Neural crest cell (in vitro differentiated cells): ENCODE results near the gene NCR1. TPM values are rescaled to one million over a fixed set of nuclear protein-coding genes. Genes with fewer than 3 reads are reported as not detected.

Experiments
- DNase-seq: peaks from one replicate; pipeline ENCODE4 v3.0.0; 2021; ENCODE audit warnings: low read depth, mixed read lengths, low spot score
- H3K27ac Mint-ChIP-seq: one replicate; pipeline ENCODE4 v1.8.0; 2021; ENCODE audit warnings: mild to moderate bottlenecking, mixed read lengths; ENCODE audit not compliant: unreplicated experiment
- H3K27me3 Mint-ChIP-seq: 2 replicates; pipeline ENCODE4 v1.8.0; 2021; ENCODE audit warnings: low read depth, mild to moderate bottlenecking, mixed read lengths
- H3K36me3 Mint-ChIP-seq: 2 replicates; pipeline ENCODE4 v1.8.0; 2021; ENCODE audit warnings: low read depth, mild to moderate bottlenecking, mixed read lengths
- H3K4me1 Mint-ChIP-seq: 2 replicates; pipeline ENCODE4 v1.8.0; 2021; ENCODE audit warnings: mixed read lengths
- H3K4me3 Mint-ChIP-seq: one replicate; pipeline ENCODE4 v1.8.0; 2021; ENCODE audit warnings: mild to moderate bottlenecking, mixed read lengths
- H3K9me3 Mint-ChIP-seq: 2 replicates; pipeline ENCODE4 v1.8.0; 2021; ENCODE audit warnings: mixed read lengths
- total RNA-seq: library from RNA; stranded (reverse); gene quantifications from 2 replicates; pipeline ENCODE4 v1.2.1, GENCODE V29; 2021
- TF ChIP-seq, protein P1 (sequence below): fragments of 200-600 bp; sonication (generic); conservative IDR thresholded peaks from 2 replicates; pipeline ENCODE4 v1.5.0; 2021; ENCODE audit warnings: antibody characterized with exemption, mild to moderate bottlenecking

The NCR1 gene
- total RNA-seq, 1 donor from 2014 or later: not detected

DNA sequence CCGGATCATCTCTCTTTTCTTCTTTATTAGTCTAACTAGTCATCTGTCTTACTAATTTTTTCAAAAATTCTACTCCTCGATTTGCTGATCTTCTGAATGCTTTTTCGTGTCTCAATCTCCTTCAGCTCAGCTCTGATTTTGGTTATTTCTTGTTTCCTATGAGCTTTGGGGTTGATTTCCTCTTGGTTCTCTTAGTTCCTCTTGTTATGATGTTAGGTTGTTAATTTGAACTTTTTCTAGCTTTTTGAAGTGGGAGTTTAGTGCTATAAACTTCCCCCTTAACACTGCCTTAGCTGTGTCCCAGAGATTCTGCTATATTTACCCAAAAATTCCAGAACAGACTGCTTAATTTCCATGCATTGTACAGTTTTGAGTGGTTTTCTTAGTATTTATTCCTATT, 28.5 kb upstream of the NCR1 start:
- Mint-ChIP-seq H3K4me1 (no peaks in the 10 kb centered on the region), H3K9me3 (no peaks in the 10 kb centered on the region), H3K27me3 (peaks cover 68% of the 10 kb centered on the region), H3K4me3 (no peak overlapping the region), H3K36me3 (no peaks in the 10 kb centered on the region), H3K27ac (no peak overlapping the region)
- TF ChIP-seq, protein P1, sequence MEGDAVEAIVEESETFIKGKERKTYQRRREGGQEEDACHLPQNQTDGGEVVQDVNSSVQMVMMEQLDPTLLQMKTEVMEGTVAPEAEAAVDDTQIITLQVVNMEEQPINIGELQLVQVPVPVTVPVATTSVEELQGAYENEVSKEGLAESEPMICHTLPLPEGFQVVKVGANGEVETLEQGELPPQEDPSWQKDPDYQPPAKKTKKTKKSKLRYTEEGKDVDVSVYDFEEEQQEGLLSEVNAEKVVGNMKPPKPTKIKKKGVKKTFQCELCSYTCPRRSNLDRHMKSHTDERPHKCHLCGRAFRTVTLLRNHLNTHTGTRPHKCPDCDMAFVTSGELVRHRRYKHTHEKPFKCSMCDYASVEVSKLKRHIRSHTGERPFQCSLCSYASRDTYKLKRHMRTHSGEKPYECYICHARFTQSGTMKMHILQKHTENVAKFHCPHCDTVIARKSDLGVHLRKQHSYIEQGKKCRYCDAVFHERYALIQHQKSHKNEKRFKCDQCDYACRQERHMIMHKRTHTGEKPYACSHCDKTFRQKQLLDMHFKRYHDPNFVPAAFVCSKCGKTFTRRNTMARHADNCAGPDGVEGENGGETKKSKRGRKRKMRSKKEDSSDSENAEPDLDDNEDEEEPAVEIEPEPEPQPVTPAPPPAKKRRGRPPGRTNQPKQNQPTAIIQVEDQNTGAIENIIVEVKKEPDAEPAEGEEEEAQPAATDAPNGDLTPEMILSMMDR: no peak
- no peak for DNase-seq

DNA sequence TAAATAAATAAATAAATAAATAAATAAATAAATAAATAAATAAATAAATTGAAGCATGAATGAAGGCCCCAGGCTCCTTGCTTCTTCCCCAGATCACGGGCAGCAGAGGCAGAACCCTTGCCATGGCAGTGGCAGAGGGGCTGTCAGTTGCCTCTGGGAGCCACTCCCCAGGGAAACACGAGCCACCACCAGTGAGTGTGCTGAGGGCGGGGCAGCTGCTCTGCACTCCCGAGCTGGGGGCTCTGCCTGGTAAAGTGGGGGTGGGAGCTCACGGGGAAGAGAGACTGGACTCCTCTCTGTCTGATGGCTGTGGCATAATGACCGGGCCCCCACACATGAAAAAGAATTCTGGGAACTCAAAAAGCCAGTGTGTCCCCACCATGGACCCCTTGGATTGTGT, 24.1 kb upstream of the NCR1 start:
- H3K9me3 Mint-ChIP-seq: no peaks in the 10 kb centered on the region
- H3K4me3 Mint-ChIP-seq: no peak overlapping the region

DNA sequence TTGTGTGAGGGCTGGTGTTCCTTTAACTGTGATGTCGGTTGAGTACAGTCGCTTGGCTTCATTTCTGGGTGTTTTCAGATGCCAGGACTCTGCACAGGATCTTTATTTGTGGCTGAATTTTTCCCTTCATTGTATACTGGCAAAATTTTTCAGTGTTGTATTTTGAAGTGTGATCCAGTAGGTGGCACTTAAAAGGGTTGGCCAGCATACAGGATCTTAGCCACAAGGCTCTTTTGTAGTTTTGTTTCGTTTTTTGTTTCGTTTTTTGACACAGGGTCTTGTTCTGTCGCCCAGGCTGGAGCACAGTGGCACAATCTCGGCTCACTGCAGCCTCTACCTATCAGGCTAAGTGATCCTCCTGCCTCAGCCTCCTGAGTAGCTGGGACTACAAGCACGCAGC, 23.2 kb upstream of the NCR1 start:
- Mint-ChIP-seq H3K27ac (no peak overlapping the region), H3K36me3 (no peaks in the 10 kb centered on the region), H3K27me3 (peaks cover 39% of the 10 kb centered on the region), H3K4me1 (no peaks in the 10 kb centered on the region), H3K9me3 (no peaks in the 10 kb centered on the region), H3K4me3 (no peak overlapping the region)
- DNase-seq: no peak
- TF ChIP-seq, protein P1: no peak

More for the DNA sequence above, 24.1 kb upstream of the NCR1 start:
- no peaks in the 10 kb centered on the region for H3K36me3 Mint-ChIP-seq
- no peaks in the 10 kb centered on the region for H3K4me1 Mint-ChIP-seq
- DNase-seq: no peak
- no peak overlapping the region for H3K27ac Mint-ChIP-seq
- peaks cover 46% of the 10 kb centered on the region for H3K27me3 Mint-ChIP-seq
- TF ChIP-seq, protein P1: no peak

GRCh38 chr19:54883228-54883627, 22.7 kb upstream of the NCR1 start:
- Mint-ChIP-seq H3K4me1 (no peaks in the 10 kb centered on the region), H3K27ac (no peak overlapping the region), H3K9me3 (no peaks in the 10 kb centered on the region), H3K4me3 (no peak overlapping the region), H3K36me3 (no peaks in the 10 kb centered on the region), H3K27me3 (peaks cover 37% of the 10 kb centered on the region)
- TF ChIP-seq, protein P1: no peak
- DNase-seq: no peak

- Mint-ChIP-seq H3K4me1 (no peaks in the 10 kb centered on the region), H3K27ac (no peak overlapping the region), H3K27me3 (peaks cover 4% of the 10 kb centered on the region), H3K9me3 (no peaks in the 10 kb centered on the region), H3K4me3 (no peak overlapping the region), H3K36me3 (no peaks in the 10 kb centered on the region)
- TF ChIP-seq, protein P1: no peak
- no peak for DNase-seq
Observed at GRCh38 chr19:54888239-54888638, 17.7 kb upstream of the NCR1 start.

- H3K27ac Mint-ChIP-seq: no peak overlapping the region
- peaks cover 9% of the 10 kb centered on the region for H3K27me3 Mint-ChIP-seq
- no peak for DNase-seq
- no peaks in the 10 kb centered on the region for H3K4me1 Mint-ChIP-seq
- no peaks in the 10 kb centered on the region for H3K9me3 Mint-ChIP-seq
- H3K4me3 Mint-ChIP-seq: no peak overlapping the region
- H3K36me3 Mint-ChIP-seq: no peaks in the 10 kb centered on the region
- TF ChIP-seq, protein P1: no peak
Observed at GRCh38 chr19:54889566-54889965, 16.4 kb upstream of the NCR1 start.
